GM21360 (cell line): ENCODE measurements around the gene ABL2.

ENCODE experiments used
- ATAC-seq: cut with Tn5 transposase; IDR thresholded peaks from one replicate; pipeline ENCODE4 v1.9.1; 2021; ENCODE audit warnings: mild to moderate bottlenecking, moderate library complexity; ENCODE audit not compliant: unreplicated experiment

The ABL2 gene

DNA sequence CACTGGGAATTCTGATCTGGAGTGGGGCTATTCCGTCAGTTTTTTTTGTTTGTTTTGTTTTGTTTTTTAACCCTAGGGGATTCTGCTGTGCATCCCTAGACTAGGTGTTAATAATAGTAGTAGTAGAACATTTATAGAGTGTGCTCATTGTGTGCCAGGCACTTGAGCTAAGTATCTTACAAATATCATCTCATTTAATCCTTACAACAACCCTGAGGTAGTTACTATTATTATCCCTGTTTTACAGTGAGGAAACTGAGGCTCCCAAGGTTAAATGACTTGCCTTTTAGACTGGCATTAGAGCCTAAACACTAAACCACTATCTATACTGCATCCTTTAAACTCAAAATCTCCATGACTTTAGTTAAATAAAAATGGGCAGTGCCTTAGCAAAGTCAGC is 125.5 kb downstream of the ABL2 start:
- no peak for ATAC-seq

DNA sequence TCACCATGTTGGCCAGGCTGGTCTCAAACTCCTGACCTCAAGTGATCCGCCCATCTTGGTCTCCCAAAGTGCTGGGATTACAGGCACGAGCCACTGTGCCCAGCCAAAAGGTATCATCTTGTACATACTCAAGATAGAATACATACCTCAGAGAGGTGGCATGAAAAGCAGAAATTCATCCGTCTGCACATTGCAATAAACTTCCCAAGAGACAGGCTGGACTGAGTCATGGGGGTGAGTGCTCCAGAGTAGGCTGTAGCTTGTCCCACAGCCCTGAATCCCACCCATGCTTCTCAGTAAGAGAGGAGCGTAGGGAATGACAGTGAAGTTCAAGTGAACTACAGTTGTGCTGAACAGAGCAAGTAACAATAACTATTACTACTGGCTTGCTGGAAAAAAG is 127.9 kb downstream of the ABL2 start:
- no peak for ATAC-seq

DNA sequence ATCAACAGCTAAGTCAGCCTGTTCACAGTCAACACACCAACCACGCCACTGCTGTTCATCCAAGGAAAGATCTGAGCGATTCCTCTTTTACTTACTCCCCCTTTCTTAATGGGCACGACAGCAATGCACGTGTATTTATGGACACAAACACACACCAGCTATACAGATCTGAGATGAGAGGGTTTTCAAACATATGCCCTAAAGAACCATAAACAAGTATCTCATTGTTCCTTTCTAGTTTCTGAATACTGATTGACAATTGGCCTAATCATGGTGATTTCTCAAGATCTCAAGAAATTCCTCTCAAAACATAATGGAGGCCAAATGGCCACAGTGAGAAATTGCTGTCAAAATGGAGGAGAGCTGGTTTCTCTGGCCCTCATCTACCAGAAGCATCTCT is 129.6 kb downstream of the ABL2 start:
- ATAC-seq: no peak

DNA sequence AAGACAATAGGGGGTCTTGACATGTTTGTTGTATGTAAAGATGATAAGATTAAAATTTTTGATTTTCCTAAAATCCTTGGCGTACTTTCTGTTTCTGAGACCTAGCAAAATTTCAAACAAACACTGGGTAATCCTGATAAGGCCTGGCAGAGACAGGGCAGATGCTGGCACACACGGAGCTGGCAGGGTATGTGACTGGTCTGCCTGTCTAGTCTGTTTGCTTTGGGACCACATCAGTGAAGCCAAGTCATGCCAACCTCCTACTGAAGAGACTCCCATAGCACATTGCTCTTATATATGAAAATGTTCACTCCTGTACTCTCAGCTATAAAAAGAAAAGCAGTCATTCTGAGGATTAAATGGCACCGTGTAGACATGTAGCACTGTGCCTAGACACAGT is 133.6 kb downstream of the ABL2 start:
- ATAC-seq: no peak

DNA sequence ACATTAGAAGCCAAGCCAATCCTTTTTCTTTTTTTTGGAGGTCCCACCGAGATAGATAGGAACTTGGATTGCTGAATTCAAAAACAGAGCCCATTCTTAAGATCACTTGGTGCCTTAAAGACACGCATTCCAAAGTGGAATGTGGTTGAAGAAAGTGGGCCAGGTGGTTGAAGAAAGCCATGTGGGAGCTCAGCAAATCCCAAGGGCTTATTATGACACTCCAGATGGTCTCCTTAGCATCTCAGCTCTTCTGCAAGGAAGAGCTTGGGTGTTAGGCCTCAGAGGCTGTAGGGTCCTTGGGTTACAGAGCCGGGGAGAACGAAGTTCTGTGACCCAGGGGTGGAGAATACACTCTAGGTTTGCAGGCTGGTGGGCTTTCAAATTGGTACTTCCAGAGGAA is 134.1 kb downstream of the ABL2 start:
- no peak for ATAC-seq

DNA sequence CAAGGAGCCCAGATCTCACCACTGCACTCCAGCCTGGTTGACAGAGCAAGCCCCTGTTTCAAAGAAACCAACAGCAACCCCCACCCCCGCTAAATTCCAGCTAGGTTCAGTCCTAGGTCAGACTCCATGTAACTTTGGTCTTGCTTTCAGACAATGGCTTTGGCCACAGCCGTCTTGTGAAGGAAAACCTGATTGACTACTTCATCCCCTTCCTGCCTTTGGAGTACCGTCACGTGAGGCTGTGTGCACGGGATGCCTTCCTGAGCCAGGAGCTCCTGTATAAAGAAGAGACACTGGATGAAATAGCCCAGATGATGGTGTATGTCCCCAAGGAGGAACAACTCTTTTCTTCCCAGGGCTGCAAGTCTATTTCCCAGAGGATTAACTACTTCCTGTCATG is 134.7 kb downstream of the ABL2 start:
- no peak for ATAC-seq

DNA sequence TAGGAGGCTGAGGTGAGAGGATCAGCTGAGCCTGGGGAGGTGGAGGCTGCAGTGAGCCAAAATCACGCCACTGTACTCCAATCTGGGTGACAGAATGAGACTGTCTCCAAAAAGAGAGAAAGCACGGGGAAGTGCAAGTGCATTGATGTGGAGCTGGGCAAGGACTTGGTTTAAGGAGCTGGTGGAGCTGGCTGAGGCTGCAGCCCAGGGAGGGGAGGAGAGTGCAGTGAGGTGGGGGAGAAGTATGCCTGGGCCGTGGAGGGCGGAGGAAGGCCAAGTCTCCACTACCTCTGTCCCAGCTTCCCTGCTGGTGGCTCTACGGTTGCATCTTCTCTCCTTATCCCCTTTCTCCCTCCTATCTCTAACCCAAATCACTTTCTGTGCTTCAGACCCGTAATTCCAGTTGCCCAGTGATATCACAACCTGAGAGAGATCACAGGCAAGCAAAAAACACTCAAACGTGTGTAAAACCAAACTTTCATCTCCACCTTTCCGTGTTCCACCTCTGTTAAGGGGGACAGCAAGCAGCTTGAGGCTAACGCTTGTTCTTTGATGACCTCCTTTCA is 136.5 kb downstream of the ABL2 start:
- no peak for ATAC-seq

DNA sequence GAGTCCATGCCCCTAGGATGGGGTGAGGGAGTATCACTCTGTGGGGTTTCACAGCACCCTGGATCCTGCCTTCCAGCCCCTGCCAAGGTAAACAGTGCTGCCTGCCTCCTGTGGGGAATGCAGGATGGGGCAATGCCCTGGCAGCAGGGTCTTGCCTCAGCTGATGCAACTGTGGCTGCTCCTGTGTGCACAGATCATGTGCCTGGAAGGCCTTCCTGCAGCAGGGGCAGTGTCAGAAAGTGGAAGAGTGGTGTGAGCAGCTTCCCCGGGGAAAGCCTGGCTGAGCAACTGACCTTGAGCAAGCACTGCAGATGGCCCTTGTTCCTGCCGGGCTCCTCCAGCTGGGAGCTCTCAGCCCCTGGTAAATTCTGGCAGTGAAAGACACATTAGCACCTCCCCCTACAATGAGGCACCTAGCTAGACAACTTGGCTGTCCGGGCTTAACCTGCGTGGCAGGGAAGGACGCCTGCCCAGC is 137.7 kb downstream of the ABL2 start:
- no peak for ATAC-seq

DNA sequence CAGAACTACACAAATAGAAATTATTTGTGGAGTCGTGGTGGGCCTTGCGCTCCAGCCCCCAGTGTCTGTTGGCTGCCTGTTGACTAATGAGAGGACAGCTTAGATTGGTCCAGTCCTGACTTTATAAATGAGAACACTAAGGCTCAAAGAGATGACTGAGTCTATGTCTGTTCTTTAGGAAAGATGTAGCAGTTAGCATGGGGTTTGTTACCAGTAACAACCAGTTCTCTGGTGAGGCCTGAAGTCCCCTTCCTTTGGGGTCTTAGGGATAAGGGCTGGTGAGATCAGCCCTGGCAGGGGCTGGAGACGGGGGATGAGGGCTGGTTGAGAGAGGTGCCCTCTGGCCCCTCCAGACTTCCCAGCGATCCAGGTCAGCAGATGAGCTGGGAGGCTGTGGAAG is 138.6 kb downstream of the ABL2 start:
- ATAC-seq: no peak

DNA sequence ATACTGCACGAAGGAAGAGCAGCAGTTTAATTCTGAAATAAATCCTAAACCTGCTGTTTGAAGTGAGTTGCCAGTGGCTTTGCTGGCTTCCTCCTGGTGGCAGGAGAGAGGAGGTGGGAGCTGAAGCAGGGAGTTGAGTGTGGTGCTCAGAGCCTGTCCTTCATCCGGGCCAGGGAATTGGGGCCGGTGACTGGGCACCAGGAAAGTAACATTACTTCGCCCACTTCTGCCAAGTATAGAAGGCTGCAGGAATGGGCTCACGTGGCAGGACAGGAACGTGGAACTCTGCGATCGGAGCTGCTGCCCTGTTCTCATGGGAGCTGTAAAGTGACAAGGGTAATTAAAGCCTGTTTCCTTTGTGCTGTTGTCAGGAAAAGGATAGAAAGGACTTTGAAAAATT is 139.0 kb downstream of the ABL2 start:
- no peak for ATAC-seq

DNA sequence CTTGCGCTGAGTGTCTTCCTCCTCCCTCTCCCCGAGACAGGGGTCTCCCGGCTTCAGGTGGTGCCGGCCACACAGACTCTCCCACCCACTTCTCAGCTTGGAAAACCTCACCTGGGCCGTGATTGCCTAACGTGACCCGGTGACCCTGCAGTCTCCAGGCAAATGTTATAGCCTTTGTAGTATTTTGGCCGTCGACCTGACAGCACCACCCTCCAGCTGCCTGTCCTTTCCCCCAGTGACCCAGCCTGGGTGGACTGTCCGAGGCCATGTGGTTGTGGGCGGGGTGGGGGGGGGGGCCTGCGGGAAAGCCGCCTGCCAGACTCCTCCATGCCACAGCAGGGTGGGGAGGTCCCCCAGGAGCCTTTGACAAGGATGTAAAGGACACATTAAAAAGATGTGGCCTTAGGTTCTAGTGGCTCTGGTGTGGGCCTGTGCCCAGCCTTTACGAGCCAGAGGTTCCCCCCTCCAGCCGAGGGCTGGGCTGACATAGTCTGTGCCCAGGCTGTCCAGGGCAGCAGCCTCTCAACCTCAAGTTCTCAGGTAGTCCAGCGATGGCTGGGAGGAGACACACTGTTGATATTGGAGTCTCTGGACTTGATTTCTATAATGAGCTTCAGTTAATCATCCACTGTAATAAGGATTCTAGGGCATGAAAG is 139.5 kb downstream of the ABL2 start:
- ATAC-seq: no peak

DNA sequence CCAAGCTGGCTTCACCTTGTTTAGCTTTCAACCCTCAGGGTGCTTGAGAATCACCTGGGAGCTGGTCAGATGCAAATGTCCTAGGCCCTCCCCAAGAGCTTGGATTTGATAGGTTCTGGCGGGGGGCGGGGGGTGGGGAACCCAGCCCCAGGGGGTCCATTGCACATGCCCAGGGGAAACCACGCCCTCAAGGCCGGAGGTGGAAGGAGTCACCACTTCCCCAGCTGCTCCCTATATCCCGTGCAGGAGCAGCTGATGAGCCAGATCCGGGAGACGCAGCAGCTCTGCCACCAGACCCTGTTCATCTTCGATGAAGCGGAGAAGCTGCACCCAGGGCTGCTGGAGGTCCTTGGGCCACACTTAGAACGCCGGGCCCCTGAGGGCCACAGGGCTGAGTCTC is 141.8 kb downstream of the ABL2 start:
- ATAC-seq: no peak

DNA sequence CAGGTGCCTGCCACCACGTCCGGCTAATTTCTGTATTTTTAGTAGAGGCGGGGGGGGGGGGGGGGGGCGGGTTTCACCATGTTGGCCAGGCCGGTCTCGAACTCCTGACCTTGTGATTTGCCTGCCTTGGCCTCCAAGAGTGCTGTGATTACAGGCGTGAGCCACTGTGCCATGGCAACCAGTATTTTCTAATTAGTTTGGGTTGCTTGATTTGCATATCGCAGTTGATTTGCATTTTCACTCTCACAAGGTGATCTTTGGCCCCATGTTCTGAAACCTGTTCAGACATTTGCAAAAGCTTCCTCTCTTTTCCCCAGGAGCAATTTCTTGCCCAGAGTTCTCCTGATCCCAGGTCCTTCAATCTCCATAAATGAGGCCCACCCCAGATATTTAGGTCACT is 145.9 kb downstream of the ABL2 start:
- ATAC-seq: no peak

DNA sequence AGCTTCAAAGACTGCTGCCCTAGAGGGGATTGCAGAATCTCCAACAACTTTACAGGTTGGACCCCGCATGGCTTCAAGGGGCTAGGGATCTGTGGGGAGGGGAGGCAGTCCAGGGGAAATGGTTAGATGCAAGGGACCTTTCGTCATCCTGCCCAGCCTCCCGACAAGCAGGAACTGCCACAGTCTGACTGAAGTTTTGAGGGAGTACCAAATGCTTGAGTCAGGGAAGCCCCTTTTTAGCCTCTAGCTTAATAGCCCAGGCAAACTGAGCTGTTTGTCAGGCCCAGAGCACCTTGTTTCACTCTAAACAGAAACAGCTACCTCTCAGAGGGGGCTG is 146.5 kb downstream of the ABL2 start:
- no peak for ATAC-seq

DNA sequence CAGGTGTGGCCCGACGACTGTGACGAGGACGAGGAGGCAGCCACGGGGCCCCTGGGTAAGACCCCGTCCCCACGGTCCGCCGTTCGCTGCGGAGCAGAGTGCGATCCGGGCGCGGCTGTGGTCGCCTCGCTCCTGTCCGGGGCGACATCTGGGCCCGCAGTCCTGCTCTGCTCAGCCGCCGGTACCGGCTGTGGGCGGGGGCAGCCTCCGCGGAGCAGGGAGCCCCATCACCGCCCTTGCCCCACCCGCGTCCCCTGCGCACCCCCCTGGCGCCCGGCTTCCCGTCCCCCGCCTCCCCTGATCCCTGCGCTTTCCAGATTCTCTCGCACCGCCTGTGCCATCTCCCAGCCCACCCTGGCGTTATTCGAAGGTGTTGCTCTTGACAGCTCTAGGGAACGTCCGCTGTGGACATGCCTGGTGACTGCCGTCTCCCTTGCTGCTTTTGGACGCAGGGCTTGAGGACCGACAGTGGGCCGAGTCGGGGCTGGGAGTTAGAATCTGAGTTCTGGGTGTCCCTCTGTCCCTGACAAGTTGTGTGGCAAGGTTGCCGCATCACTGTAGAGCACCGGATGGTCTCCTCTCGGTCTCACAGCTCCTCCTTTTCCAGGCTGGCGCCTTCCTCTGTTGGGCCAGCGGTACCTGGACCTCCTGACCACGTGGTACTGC is 147.0 kb downstream of the ABL2 start:
- peak; percentile 5 for ATAC-seq

DNA sequence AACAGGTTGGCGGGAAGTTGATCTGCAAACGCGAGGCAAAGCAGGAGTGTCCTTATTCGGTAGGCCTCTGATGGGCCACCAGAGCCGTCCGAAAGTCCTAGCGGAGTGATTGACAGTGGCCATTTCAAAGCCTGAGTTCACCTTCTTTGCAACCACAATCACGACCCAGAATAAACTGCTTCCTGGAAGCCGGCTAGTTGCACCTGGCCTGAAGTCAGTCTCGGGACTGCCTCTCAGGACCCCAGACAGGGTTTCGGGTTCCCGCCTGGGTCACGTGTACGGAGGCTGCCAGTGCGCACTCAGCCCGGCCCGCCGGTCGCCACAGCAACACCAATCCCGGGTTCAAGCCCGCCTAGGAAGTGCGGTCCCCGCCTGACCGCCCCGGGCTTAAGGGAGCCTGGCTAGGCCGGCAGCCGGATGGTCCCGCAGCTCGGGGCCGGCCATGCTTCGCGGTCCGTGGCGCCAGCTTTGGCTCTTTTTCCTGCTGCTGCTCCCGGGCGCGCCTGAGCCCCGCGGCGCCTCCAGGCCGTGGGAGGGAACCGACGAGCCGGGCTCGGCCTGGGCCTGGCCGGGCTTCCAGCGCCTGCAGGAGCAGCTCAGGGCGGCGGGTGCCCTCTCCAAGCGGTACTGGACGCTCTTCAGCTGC is 147.7 kb downstream of the ABL2 start, which contains the start of gene TOR3A:
TSS of gene TOR3A (plus strand) at position 384 of the 646 bp plus-strand sequence. CDS start at position 443, 59 bp downstream.
- peak; percentile 84 for ATAC-seq

DNA sequence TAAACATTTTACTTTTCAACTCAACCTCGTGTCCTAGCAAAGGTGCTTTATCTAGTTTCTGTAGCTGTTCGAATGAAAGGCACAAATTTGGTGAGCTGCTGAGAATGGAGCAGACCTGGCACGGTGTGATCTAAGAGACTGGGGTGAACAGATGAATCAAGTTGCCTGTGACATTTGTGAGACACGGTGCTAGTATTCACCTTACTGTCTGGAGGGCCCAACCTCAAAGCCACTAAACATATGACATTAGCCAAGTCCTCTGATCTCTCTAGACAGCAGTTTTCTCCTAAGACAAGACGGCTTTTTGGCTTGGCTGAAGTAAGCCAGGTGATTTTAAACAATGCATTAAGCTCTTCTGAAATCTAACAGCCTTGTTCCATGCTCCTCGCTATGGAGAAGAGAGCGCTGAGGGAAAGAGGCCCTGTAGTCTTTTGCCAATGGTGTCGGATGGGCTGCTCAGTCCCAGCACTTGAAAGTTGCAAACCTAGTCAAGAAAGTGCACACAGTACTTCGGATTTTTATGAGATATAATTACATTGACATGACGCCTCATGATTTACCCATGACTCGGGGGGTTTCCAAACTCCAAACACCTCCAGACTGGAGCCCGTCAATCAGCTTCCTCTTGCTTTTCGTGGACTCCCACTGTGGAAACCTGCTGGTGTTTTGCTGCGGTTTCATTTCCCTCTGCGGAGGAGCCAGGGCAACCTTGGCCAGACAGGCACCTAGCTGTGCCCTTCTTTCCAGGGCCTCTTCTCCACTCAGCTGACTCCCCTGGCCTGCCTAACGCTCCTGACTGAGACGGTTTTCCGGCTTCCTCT is 148.4 kb downstream of the ABL2 start:
- ATAC-seq: peak; percentile 19

DNA sequence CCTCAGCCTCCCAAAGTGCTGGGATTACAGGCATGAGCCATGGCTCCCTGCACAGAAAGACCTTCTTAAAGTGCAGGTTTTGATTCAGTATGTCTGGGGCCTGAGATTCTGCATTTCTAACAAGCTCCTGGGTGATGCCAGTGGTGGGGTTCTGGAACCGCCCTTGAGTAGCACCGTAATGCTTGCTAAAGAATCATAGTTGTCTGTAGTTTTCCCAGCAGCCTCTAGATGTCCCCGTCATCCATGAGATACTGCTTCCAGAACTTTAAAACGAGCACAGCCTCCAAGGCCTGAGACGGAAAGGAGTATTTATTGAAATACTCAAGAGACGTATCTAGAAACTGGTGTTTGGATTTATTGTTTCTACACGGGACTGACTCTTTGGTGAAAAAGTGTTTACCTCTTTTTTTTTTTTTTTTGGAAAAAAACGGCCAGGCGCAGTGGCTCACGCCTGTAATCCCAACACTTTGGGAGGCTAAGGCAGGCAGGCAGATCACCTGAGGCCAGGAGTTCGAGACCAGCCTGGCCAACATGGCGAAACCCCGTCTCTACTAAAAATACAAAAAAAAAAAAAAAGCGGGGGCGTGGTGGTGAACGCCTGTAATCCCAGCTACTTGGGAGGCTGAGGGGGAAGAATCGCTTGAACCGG is 150.2 kb downstream of the ABL2 start:
- peak; percentile 23 for ATAC-seq

DNA sequence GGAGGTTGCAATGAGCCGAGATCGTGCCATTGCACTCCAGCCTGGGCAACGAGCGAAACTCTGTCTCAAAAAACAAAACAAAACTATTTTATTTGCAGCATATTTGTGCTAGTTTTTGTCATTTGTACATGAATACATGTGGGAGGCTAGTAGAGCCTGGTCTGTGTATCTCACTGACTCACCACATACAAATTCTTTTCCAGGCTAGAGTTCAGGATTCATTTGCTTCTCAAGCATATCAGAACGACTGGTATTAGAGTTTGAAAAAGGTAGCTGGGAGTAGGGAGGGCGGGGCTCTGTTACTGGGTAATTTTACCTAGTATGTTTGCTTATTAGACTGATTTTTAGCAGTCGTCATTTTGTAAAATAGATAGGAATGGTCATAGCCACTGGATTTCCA is 152.1 kb downstream of the ABL2 start:
- ATAC-seq: no peak

DNA sequence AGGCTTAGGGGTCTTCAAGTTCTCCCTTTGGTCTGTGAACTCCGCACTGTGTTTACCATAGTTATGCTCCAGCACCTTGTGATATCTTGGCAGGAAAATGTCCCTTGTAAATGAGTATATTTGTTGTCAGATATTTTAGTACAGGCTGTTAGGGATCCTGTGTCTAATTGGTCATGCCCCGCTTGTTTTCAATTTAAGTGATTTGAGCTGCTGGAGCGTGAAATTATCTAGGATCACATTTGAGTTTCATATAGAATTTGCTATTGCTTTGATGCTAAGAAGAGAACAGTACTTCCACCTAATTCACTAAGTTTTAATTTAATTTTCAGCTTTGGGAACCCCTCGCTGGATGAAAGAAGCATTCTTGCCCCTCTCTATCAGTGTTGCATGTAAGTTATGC is 163.0 kb downstream of the ABL2 start:
- ATAC-seq: no peak
